ENCODE results near the gene PTCH2. TPM values are rescaled to one million over a fixed set of nuclear protein-coding genes. Genes with fewer than 3 reads are reported as not detected.

Gene PTCH2
- total RNA-seq, 1 donor: 0.36 TPM

DNA sequence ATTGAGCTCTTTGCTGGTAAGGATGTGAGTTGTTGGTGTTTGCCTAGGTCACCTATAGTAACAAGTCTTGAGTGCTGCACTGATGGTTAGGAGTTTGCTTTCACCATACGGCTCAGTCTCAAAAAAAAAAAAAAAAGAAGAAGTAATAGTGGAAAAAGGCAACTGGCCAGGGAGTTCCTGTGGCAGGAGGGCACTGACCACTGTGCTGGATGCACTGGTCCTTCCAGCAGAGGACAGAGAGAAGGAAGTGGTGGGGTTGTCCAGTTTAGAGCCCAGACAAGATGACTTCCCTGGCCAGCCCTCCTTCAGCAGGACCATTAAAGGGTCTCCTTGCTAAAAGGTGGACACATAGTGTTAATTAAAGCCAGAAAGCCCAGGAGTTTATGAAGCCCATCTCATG, 11.9 kb upstream of the PTCH2 start:
- DNase-seq (ENCODE audit: low read depth): no peak
- H3K4me3 ChIP-seq (ENCODE audit: low read depth, low read length): no peak overlapping the region
- TF ChIP-seq, protein P1, sequence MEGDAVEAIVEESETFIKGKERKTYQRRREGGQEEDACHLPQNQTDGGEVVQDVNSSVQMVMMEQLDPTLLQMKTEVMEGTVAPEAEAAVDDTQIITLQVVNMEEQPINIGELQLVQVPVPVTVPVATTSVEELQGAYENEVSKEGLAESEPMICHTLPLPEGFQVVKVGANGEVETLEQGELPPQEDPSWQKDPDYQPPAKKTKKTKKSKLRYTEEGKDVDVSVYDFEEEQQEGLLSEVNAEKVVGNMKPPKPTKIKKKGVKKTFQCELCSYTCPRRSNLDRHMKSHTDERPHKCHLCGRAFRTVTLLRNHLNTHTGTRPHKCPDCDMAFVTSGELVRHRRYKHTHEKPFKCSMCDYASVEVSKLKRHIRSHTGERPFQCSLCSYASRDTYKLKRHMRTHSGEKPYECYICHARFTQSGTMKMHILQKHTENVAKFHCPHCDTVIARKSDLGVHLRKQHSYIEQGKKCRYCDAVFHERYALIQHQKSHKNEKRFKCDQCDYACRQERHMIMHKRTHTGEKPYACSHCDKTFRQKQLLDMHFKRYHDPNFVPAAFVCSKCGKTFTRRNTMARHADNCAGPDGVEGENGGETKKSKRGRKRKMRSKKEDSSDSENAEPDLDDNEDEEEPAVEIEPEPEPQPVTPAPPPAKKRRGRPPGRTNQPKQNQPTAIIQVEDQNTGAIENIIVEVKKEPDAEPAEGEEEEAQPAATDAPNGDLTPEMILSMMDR (IDR thresholded peaks at IDR 0.05; ENCODE audit: insufficient read depth, low read length): no peak

DNA sequence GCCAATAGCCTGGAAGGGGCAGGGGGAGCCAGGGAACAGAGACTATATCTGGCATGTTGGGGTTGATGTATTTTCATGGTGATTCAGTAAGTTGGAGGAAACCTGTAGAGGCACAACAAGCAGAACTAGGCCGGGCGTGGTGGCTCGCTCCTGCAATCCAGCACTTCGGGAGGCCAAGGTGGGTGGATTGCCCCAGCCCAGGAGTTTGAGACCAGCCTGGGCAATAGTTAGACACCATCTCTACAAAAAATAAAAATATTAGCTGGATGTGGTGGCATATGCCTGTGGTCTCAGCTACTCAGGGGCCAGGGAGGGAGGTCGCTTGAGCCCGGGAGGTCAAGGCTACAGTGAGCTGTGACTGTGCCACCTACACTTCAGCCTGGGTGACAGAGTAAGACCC, 10.1 kb upstream of the PTCH2 start:
- no peak for DNase-seq (ENCODE audit: low read depth)
- TF ChIP-seq, protein P1 (IDR thresholded peaks at IDR 0.05; ENCODE audit: insufficient read depth, low read length): no peak
- no peak overlapping the region for H3K4me3 ChIP-seq (ENCODE audit: low read depth, low read length)

DNA sequence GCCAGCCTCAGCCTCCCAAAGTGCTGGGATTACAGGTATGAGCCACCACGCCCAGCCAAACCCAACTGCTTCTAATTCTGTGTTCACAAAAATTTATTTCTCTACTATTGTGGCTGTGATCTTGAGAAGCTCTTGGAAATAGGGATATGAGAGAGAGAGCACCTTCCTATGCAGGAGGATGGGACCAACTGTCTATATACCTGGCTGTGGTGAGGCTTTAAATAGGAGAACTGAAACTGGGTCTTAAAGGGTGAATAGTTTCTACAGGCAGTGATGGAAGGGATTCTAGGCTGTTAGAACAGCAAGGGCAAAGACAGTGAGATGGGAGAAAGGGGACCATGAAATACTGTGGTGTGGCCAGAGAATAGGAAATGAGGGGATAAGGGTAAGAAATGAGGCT, 8.3 kb upstream of the PTCH2 start:
- TF ChIP-seq, protein P1 (IDR thresholded peaks at IDR 0.05; ENCODE audit: insufficient read depth, low read length): no peak
- no peak for DNase-seq (ENCODE audit: low read depth)

DNA sequence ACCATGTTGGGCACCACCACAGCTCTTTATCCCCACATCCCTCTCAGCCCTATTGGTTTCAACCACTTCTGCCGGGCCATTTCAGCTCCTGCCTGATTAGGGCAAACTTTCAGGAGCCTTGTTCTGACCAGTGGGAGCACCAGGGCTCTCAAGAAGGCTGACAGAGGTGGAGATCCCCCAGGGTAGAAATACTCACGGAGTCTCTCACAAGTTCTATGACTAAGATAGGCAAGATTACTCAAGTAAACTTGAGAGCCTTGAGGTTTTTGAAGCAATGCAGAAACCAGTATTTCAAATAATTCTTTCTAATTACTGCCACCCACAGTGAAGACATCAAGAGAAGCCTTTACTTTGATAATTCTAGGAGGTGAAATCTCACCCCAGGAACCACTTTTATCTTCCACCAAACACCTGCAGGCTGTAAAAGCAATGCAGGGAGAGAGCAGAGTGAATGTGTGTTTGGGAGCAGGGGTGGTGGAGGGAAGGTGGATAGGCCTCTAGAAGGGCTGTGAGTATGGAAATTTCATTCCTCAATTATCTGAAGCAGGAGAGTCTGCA, 6.6 kb upstream of the PTCH2 start:
- TF ChIP-seq, protein P1 (IDR thresholded peaks at IDR 0.05; ENCODE audit: insufficient read depth, low read length): no peak
- no peak for DNase-seq (ENCODE audit: low read depth)
- no peak overlapping the region for H3K4me3 ChIP-seq (ENCODE audit: low read depth, low read length)

More for the DNA sequence above, 8.3 kb upstream of the PTCH2 start:
- no peak overlapping the region for H3K4me3 ChIP-seq (ENCODE audit: low read depth, low read length)

DNA sequence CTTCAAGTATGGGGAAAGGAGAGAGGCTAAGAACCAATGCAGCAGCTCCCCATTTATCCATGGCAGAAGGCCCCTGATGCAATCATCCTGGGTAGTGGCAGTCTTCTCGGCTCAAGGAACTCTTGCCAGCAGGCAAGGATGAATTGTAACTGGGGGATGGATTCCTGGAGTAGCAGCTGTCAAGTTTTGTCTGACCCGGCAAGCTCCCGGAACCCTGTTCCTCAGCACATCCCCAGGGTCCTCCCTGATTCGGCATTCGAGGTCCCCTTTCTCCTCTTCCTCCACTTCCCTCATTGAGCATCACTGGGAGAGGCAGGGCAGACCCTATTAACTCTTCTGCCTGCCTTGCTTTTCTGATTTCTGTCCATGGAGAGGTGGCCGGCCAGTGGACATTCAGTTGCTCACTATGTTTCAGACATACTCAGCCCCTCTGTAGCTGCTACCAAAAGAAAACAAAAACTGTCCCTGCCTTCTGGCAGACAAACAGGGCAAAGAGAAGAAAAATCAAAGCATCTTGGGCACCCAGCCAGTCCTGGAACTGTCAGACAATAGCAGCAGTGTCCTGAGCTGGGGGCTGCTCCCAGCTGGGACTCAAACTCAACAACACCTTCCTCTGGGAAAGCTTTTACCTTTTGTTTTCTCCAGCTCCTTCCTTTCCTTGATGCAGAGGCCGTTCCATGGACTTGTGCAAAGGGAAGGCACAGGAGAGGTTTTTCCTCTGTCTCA, 5.6 kb upstream of the PTCH2 start:
- TF ChIP-seq, protein P1 (IDR thresholded peaks at IDR 0.05; ENCODE audit: insufficient read depth, low read length): no peak
- no peak for DNase-seq (ENCODE audit: low read depth)
- H3K4me3 ChIP-seq (ENCODE audit: low read depth, low read length): no peak overlapping the region

DNA sequence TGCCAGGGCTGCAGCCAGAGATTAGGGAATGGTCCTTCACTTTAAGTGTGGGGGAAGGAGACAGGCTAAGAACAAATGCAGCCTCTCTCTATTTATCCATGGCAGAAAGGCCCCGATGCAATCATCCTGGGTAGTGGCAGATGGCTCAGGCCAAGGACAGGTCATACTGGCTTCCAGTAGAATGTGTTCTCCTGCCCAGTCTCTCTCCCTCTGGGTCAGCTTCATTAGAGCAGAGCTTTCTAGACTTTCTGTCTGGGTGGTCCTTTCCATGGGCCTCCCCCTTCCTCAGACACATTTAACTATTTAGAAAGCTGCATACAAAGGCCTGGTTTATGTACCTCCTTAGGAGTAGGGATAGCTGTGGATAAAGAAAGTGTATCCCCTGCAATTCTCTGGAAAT, 4.8 kb upstream of the PTCH2 start:
- TF ChIP-seq, protein P1 (IDR thresholded peaks at IDR 0.05; ENCODE audit: insufficient read depth, low read length): no peak
- no peak for DNase-seq (ENCODE audit: low read depth)
- H3K4me3 ChIP-seq (ENCODE audit: low read depth, low read length): no peak overlapping the region

All from fibroblast of the aortic adventitia (primary cell).